Bronchial epithelial cell (primary cell): ENCODE data around the gene ETV6. TPM values are rescaled to one million over a fixed set of nuclear protein-coding genes. Genes with fewer than 3 reads are reported as not detected.

Experiments used
- DNase-seq: peaks from one replicate; pipeline ENCODE4 v3.0.0-alpha.2; 2010; ENCODE audit warnings: low read depth
- FAIRE-seq: peaks from 2 replicates; lab custom pipeline; 2011; peaks lifted over from hg19 to GRCh38; lab: Jason Lieb, UNC
- H3K27me3 ChIP-seq: 2 replicates; pipeline ENCODE4 v1.5.1; 2011; ENCODE audit warnings: low read length; ENCODE audit not compliant: control insufficient read depth, insufficient read depth
- H3K36me3 ChIP-seq: 2 replicates; pipeline ENCODE4 v1.5.1; 2011; ENCODE audit warnings: low read length; ENCODE audit not compliant: control insufficient read depth, insufficient read depth
- H3K4me3 ChIP-seq: 2 replicates; pipeline ENCODE4 v1.5.1; 2011; ENCODE audit warnings: mild to moderate bottlenecking, low read depth, low read length, control low read depth
- total RNA-seq: library from RNA; depleted of rRNA; stranded (reverse); fragments of >200 nt; gene quantifications from 2 replicates; pipeline ENCODE4 v1.2.1, GENCODE V29; 2014
- TF ChIP-seq, protein P1 (sequence below): IDR thresholded peaks from 2 replicates; pipeline ENCODE4 v1.5.1; 2011; ENCODE audit warnings: mild to moderate bottlenecking, moderate library complexity, low read length, control low read depth, inconsistent platforms; ENCODE audit not compliant: insufficient read depth, severe bottlenecking

The ETV6 gene
- total RNA-seq, 1 donor from 2014 or later = 2.6 TPM

DNA sequence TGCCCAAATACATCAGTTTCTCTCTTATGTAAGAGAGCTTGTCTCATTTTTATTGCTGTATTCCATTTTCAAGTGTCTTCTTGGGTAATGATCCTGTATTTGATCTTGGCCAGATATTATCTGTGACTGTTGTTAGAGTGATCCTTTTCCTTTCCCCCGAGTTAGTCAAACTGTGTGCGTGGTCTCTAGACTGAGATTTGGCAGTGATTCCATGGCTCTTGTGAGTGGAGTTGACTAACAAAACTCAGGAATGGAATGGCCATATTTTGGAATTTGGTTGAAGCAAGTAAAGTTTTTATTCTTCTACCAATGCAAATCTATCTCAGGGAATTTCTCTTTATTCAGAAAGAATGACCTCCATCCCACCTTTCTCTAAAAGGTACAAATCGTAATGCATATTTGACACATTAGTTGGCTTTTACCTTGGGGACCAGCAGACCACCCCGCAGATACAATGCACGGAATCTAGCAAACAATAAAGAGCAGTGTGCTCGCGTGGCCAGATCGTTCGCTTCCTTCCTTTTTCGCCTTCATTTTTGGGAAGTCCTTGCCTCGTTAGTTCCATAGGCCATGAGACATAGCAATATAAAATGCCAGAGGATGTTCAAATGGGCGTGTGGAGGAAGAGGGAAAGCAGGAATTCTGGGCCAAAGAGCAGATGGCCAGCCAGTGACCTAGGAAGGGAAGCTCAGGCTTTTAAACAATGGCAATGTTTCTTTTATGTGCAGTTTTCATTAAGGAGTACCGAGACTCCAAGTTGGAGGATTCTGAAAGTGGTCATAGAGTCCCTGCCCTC, 24.4 kb downstream of the ETV6 start:
- TF ChIP-seq, protein P1, sequence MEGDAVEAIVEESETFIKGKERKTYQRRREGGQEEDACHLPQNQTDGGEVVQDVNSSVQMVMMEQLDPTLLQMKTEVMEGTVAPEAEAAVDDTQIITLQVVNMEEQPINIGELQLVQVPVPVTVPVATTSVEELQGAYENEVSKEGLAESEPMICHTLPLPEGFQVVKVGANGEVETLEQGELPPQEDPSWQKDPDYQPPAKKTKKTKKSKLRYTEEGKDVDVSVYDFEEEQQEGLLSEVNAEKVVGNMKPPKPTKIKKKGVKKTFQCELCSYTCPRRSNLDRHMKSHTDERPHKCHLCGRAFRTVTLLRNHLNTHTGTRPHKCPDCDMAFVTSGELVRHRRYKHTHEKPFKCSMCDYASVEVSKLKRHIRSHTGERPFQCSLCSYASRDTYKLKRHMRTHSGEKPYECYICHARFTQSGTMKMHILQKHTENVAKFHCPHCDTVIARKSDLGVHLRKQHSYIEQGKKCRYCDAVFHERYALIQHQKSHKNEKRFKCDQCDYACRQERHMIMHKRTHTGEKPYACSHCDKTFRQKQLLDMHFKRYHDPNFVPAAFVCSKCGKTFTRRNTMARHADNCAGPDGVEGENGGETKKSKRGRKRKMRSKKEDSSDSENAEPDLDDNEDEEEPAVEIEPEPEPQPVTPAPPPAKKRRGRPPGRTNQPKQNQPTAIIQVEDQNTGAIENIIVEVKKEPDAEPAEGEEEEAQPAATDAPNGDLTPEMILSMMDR = no peak
- H3K4me3 ChIP-seq = no peak overlapping the region
- FAIRE-seq (no peak), DNase-seq (no peak)
- H3K36me3 ChIP-seq = peaks cover 1% of the 10 kb centered on the region
- H3K27me3 ChIP-seq = no peaks in the 10 kb centered on the region

DNA sequence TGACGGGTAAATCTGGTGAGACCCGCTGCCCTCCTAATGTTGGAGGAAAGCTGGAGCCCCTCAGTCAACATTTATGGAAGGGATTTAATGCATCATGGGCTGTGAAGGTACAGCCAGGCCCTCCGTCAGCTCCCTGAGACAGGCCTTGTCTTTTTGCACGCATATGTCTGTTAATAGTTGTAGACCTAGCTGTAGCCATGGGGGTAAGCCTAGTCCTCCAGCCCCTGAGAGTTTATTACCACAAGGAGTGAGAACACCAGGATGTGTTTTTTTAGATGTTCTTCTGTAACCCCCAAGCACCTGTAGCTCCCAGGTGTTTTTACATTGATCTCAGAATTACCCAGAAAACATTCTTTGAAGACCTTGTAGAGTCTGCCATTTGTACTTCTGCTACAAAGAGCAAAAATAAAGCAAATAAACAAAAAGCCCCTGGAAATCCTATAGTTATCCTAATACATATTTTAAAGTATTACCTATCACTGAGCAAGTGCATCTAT, 25.5 kb downstream of the ETV6 start:
- peaks cover 1% of the 10 kb centered on the region for H3K36me3 ChIP-seq
- no peak overlapping the region for H3K4me3 ChIP-seq
- TF ChIP-seq, protein P1 = no peak
- H3K27me3 ChIP-seq = no peaks in the 10 kb centered on the region
- FAIRE-seq = no peak
- DNase-seq = no peak

DNA sequence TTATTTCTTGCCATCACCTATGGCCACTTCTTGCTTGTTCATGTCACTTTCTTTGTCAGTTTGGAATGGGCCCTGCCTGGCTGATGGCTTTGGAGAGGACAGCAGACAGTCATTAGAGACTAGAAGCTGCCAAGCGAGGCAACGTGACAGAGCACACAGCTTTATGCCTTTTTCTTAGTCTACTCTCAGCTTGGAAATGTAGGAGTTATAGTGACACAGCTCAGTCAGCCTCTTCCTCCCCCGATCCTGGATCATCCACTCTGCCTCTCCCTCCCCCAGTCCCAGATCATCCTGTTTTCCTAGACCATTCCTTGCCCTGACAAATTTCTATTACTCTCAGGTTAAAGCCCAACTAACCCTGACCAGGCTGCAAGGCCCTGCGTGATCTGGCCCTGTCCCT, 26.6 kb downstream of the ETV6 start:
- TF ChIP-seq, protein P1 = no peak
- Histone ChIP-seq H3K27me3 (no peaks in the 10 kb centered on the region), H3K4me3 (no peak overlapping the region), H3K36me3 (peaks cover 1% of the 10 kb centered on the region)
- DNase-seq (no peak), FAIRE-seq (no peak)

DNA sequence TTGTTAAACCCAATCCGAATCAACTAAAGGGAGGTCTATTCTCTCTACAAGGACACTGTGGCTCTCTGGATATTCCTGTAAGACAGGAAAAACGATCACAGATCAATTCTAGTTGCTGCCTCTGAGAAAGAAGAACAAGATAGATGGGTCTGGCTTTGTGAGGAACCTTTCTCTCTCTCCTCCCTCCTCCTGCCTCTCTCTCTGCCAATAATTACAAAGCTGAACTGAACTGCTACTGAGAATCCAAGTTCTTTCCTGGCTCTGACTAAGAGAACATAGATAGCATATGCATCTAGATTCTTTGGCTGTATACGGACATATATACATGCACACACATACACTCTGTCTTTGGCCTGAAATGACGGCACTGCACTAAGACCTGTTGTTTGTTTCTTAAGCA, 27.6 kb downstream of the ETV6 start:
- FAIRE-seq = no peak
- TF ChIP-seq, protein P1 = no peak
- no peak overlapping the region for H3K4me3 ChIP-seq
- DNase-seq = no peak
- no peaks in the 10 kb centered on the region for H3K27me3 ChIP-seq
- H3K36me3 ChIP-seq = peaks cover 1% of the 10 kb centered on the region

DNA sequence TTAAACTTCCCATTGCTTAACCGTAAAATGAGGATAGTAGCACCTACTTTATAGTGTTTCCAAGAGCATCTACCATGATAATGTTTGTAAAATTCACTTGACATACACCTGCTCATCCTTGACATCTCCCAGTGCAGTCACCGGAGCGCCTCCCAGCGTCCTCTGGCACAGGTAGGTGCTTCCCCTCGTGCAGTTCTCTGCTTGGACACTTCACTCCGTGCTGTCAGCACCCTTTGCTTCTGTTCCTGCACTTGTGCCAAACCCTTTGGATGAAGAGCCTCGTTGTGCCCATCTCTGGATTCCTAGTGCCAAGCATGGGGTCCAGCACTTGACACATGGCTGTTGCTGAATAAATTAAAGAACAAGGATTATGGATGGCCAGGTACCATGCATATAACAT, 28.3 kb downstream of the ETV6 start:
- DNase-seq (no peak), FAIRE-seq (no peak)
- TF ChIP-seq, protein P1 = no peak
- peaks cover 1% of the 10 kb centered on the region for H3K36me3 ChIP-seq
- no peak overlapping the region for H3K4me3 ChIP-seq
- no peaks in the 10 kb centered on the region for H3K27me3 ChIP-seq
